B cell (primary cell): ENCODE data around the gene NYNRIN.

Experiments used
- CTCF ChIP-seq: fragments of 200-600 bp; IDR thresholded peaks from one replicate; pipeline ENCODE4 v1.8.0; 2022; ENCODE audit warnings: antibody characterized with exemption, mild to moderate bottlenecking
- EZH2 ChIP-seq: IDR thresholded peaks from 2 replicates; pipeline ENCODE4 v1.6.1; 2012; ENCODE audit warnings: borderline replicate concordance, low read depth, mild to moderate bottlenecking, moderate library complexity, low read length; ENCODE audit not compliant: insufficient read depth, poor library complexity, severe bottlenecking

GRCh38 chr14:24414732-24415420, 16.1 kb downstream of the NYNRIN start:
- TF ChIP-seq CTCF (no peak), EZH2 (no peak)
